Fibroblast of pulmonary artery (primary cell): ENCODE results near the gene DDX46.
"Not testable (repeated sequence)": the region's sequence is repeated elsewhere in the genome, so short reads cannot be mapped to it uniquely, and the experiment has no call there.

Source experiments
- DNase-seq: peaks from one replicate; pipeline ENCODE4 v3.0.0-alpha.2; 2010; ENCODE audit warnings: low read depth
- H3K4me3 ChIP-seq: replicated peaks from 2 replicates; pipeline ENCODE4 v1.5.1; 2011; ENCODE audit warnings: low read depth, mild to moderate bottlenecking, control low read depth, low read length, moderate library complexity
- TF ChIP-seq, protein P1 (sequence below): IDR thresholded peaks from 2 replicates; pipeline ENCODE4 v1.5.1; 2011; ENCODE audit warnings: mild to moderate bottlenecking, control low read depth, low read length, inconsistent platforms; ENCODE audit errors: missing control alignments

DDX46 gene

DNA sequence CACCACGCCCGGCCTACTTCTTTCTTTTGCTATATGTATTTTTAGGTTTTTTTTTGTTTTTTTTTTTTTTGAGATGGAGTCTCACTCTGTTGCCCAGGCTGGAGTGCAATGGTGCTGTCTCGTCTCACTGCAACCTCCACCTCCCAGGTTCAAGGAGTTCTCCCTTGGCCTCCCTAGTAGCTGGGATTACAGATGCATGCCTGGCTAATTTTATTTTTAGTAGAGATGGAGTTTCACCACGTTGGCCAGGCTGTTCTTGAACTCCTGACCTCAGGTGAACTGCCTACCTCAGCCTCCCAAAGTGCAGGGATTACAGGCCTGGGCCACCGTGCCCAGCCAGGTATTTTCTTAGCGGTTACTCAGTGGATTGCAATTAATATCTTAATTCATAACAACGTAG, 63.3 kb downstream of the DDX46 start:
- no peak for DNase-seq
- TF ChIP-seq, protein P1, sequence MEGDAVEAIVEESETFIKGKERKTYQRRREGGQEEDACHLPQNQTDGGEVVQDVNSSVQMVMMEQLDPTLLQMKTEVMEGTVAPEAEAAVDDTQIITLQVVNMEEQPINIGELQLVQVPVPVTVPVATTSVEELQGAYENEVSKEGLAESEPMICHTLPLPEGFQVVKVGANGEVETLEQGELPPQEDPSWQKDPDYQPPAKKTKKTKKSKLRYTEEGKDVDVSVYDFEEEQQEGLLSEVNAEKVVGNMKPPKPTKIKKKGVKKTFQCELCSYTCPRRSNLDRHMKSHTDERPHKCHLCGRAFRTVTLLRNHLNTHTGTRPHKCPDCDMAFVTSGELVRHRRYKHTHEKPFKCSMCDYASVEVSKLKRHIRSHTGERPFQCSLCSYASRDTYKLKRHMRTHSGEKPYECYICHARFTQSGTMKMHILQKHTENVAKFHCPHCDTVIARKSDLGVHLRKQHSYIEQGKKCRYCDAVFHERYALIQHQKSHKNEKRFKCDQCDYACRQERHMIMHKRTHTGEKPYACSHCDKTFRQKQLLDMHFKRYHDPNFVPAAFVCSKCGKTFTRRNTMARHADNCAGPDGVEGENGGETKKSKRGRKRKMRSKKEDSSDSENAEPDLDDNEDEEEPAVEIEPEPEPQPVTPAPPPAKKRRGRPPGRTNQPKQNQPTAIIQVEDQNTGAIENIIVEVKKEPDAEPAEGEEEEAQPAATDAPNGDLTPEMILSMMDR: no peak
- H3K4me3 ChIP-seq: no peak overlapping the region

DNA sequence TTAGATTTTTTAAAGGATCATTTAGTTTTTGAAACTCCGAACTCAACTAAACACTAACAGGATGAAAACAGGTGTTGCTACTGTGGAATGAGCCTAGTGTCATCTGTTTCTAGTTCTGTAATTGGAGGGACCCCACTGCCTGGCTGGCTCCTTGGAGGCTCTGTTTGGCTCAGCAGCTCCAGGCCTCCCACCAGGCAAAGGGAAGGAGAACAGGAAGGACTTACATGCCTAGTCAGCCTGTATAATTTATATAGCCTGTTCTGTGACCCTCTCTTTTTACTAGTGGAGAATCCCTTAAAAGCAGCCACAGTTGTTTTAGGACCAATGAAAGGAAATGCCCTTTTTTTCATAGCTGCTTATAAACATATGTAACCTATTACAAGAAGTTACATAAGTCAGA, 66.1 kb downstream of the DDX46 start:
- TF ChIP-seq, protein P1: no peak
- DNase-seq: no peak
- H3K4me3 ChIP-seq: no peak overlapping the region

DNA sequence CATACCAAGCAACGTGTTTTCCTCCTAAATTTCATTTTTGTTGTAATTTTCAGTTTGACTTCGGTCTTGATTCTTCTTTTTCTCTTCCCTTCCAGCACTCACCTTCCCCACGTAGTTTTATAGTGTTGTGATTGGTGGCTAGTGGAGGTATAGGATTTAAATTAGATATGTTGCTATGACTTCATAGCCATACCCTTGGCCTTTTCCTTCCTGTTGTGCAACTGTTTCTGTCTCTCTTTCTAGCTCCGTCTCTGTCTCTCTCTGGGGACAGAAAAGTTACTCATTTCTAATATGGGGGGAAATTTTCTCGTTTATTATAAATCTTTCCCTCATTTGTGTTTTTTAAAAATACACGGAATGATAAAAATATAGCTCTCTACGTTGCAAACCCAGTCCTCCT, 66.6 kb downstream of the DDX46 start:
- TF ChIP-seq, protein P1: no peak
- no peak overlapping the region for H3K4me3 ChIP-seq
- DNase-seq: peak; percentile 29

DNA sequence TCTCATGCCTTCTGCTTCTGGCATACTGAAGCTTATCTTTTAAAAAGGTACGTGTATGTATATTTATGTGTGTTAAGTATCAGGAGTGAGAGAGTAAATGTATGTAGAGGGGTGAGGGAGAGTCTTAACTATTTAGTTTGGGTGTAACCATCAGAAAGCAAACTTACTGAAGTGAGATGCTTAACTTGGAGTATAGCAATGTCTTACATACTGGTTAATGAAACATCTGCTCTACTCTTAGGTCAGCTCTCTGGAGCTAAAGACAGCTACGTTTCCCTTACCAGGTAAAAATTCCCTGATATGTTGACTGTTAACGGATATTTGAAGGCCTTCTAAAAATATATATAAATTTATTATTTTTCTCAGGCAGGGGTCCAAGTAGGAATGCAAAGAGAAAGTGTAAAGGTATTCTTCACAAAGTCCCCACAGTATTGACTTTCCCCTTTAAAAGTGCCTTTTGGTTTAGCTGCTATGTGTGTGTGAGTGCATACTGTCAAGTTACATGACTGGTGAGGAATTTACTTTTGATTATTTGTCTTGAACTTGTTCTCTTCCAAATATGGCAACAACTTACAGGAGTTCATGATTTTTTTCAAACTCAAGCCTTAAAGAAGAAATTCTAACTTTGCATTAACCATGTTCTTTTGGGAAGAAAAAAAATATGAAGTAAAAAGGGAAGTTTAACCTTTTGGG, 74.9 kb downstream of the DDX46 start:
- DNase-seq: peak; percentile 40
- no peak overlapping the region for H3K4me3 ChIP-seq
- TF ChIP-seq, protein P1: no peak

DNA sequence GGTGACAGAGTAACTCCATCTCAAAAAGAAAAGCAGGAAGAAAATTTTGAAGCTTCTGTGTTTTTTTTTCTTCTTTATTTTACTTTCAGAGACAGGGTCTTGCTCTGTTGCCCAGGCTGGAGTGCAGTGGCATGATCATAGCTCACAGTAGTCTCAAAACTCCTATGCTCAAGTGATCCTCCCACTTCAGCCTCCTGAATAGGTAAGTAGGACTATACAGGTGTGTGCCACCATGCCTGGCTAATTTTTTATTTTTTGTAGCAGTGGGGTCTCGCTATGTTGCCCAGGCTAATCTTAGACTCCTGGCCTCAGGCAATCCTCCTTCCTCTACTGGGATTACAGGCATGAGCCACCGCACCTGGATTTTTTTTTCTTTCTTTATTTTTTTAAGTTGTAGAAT, 77.0 kb downstream of the DDX46 start:
- TF ChIP-seq, protein P1: no peak
- DNase-seq: no peak
- H3K4me3 ChIP-seq: no peak overlapping the region

DNA sequence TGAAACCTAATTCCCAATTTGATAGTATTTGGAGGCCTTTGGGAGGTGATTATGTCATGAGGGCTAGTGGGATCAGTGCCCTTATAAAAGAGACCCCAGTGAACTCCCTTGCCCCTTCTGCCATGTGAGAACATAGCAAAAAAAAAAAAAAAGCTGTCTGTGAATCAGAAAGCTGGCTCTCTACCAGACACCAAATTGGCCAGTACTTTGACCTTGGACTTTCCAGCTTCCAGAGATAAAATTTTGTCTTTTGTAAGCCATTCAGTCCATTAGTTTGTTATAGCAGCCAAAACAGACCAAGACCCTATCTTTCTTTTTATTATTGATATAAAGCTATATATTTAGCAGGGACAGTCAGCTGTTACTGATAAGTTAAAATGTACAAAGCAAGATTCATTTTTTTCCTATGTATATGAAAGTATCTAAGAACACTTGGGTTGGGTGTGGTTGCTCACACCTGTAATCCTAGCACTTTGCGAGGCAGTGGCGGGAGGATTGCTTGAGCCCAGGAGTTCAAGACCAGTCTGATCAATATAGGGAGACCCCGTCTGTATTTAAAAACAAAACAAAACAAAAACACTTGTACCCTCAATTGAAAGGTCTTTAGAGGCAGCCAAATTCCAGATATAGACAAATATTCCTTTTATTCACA, 79.1 kb downstream of the DDX46 start:
- TF ChIP-seq, protein P1: no peak
- no peak overlapping the region for H3K4me3 ChIP-seq
- DNase-seq: peak; percentile 25

DNA sequence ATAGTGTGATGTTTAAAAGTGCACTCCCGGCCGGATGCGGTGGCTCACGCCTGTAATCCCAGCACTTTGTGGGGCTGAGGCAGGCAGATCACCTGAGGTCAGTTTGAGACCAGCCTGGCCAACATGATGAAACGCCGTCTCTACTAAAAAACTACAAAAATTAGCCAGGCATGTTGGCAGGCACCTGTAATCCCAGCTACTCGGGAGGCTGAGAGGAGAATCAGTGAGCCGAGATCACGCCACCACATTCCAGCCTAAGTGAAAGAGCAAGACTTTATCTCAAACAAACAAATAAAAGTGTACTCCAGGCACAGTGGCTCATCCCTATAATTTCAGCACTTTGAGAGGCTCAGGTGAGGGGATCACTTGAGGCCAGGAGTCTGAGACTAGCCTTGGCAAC, 79.8 kb downstream of the DDX46 start:
- not testable (repeated sequence) for H3K4me3 ChIP-seq, DNase-seq
